GM06990 (cell line): ENCODE data around the gene FTO.
"Not testable (repeated sequence)": the region's sequence is repeated elsewhere in the genome, so short reads cannot be mapped to it uniquely, and the experiment has no call there.

Experiments used
- DNase-seq: peaks from one replicate; pipeline ENCODE4 v3.0.0-alpha.2; 2011; ENCODE audit not compliant: insufficient read length; ENCODE audit errors: extremely low read depth
- H3K27me3 ChIP-seq: replicated peaks from 2 replicates; pipeline ENCODE4 v1.6.0; 2011; ENCODE audit warnings: low read length; ENCODE audit not compliant: control insufficient read depth, insufficient read depth
- H3K36me3 ChIP-seq: 2 replicates; pipeline ENCODE4 v1.5.1; 2011; ENCODE audit warnings: low read length; ENCODE audit not compliant: control insufficient read depth, insufficient read depth
- H3K4me3 ChIP-seq: replicated peaks from 2 replicates; pipeline ENCODE4 v1.5.1; 2011; ENCODE audit warnings: low read depth, mild to moderate bottlenecking, control low read depth, low read length
- TF ChIP-seq, protein P1 (sequence below): IDR thresholded peaks from 2 replicates; pipeline ENCODE4 v1.5.1; 2011; ENCODE audit warnings: low read length, control low read depth, mild to moderate bottlenecking, inconsistent platforms; ENCODE audit not compliant: insufficient read depth, poor library complexity, severe bottlenecking

The FTO gene

DNA sequence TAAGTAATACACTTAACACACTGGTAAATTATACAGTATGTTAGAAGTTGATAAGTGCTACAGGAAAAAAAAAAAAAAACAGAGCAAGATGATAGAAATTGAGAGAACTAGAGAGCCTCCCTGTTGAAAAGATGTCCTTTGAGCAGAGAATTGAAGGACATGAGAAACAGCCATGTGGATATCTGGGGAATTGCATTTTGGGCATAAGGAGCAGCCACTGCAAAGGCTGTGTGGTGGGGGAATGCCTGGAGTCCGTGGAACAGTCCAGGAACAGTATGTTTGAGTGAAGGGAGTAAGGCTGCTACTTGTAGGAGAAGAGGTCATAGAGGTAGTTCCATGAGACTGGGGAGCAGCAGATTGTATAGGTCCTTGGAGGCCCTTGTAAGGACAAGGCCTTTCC lies 178.4 kb downstream of the FTO start:
- DNase-seq, result no peak
- Histone ChIP-seq H3K27me3 (no peaks in the 10 kb centered on the region), H3K4me3 (no peak overlapping the region), H3K36me3 (peaks cover 3% of the 10 kb centered on the region)
- TF ChIP-seq, protein P1, sequence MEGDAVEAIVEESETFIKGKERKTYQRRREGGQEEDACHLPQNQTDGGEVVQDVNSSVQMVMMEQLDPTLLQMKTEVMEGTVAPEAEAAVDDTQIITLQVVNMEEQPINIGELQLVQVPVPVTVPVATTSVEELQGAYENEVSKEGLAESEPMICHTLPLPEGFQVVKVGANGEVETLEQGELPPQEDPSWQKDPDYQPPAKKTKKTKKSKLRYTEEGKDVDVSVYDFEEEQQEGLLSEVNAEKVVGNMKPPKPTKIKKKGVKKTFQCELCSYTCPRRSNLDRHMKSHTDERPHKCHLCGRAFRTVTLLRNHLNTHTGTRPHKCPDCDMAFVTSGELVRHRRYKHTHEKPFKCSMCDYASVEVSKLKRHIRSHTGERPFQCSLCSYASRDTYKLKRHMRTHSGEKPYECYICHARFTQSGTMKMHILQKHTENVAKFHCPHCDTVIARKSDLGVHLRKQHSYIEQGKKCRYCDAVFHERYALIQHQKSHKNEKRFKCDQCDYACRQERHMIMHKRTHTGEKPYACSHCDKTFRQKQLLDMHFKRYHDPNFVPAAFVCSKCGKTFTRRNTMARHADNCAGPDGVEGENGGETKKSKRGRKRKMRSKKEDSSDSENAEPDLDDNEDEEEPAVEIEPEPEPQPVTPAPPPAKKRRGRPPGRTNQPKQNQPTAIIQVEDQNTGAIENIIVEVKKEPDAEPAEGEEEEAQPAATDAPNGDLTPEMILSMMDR, result no peak

DNA sequence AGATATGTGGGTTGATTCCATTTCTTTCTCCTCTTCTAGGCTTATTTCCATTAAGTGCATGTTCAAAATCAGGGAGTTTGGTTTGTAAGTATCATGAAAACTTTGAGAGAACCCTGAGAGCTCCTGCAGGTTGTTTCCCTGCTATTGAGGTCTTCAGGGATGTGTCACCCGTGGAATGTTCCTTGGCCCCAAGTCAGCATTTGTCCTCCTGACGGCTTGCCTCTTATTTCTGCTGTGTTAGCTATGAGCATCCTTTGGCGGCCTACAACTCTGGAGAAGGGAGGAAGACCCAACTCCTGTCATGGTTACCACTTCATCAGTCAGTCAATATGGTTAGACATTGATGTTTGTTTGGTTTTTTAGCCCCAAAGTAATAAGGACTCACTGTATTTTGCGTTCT lies 180.8 kb downstream of the FTO start:
- Histone ChIP-seq H3K4me3 (no peak overlapping the region), H3K27me3 (no peaks in the 10 kb centered on the region), H3K36me3 (peaks cover 3% of the 10 kb centered on the region)
- TF ChIP-seq, protein P1, result no peak
- no peak for DNase-seq

DNA sequence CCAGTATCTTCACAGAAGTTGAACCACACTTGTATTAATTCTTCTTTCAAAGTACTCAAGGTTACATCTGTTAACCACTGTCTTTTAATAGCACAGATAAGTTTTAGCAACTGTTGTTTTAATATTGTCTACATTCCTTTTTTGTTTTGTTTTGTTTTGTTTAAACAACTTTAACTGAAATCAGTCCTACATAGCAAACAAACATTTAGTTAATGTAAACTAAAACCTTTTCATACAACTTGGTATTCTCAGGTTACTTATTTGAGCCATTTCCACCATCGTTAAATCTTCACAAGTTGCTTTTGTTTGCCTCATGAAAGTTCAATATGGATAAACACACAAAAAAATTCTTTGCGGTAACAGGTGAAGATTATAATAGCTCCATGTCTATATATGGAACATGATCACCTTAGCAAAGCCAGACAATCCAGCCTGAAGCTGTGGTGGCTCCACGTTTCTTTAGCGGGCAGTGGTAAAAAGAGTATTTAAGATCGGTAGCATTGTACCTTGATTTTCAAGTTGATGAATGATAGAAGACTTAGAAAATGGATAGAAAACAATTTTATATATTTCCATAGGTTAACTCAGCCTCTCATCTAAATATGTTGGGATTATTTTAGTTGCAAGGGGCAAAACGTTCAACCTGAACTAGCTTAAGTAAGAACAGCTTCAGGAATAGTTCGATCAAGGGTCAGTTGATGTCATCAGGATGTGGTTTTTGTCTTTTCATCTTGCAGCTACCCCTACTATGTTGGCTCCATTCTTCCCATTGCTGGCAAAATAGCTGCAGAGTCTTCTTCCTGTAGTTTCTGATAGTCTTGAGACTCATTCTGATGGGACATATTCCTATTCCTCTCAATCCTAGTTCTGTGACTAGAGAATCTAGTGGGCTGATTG lies 182.8 kb downstream of the FTO start:
- Histone ChIP-seq H3K36me3 (no peaks in the 10 kb centered on the region; the same call in 1 of the 2 replicates), H3K4me3 (no peak overlapping the region), H3K27me3 (no peaks in the 10 kb centered on the region)
- TF ChIP-seq, protein P1, result no peak
- DNase-seq, result no peak

DNA sequence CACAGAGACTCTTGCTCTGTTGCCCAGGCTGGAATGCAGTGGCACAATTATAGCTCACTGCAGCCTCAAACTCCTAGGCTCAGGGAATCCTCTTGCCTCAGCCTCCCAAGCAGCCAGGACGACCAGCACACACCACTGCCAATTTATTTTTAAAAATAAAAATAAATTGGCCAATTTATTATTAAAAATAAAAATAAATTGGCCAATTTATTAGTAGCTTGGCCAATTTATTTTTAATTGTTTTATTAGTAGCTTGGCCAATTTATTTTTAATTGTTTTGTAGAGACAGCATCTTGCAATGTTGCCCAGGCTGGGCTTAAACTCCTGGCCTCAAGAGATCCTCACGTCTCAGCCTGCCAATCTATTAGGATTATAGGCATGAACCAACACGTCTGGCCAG lies 184.3 kb downstream of the FTO start:
- DNase-seq, result no peak
- no peak overlapping the region for H3K4me3 ChIP-seq
- no peaks in the 10 kb centered on the region; the same call in 1 of the 2 replicates for H3K36me3 ChIP-seq
- TF ChIP-seq, protein P1, result no peak
- H3K27me3 ChIP-seq, result no peaks in the 10 kb centered on the region

DNA sequence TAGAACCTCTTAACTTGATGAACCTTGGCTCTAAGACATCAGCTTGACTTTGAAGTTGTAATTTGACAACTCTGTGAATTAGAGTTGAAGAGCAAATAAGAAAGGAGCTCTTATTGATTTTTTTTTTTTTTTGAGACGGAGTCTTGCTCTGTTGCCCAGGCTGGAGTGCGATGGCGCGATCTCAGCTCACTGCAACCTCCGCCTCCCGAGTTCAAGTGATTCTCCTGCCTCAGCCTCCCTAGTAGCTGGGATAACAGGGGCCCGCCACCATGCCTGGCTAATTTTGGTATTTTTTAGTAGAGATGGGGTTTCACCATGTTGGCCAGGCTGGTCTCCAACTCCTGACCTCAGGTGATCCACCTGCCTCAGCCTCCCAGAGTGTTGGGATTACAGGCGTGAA lies 186.9 kb downstream of the FTO start:
- DNase-seq, H3K36me3 ChIP-seq, H3K27me3 ChIP-seq, H3K4me3 ChIP-seq: not testable (repeated sequence)

DNA sequence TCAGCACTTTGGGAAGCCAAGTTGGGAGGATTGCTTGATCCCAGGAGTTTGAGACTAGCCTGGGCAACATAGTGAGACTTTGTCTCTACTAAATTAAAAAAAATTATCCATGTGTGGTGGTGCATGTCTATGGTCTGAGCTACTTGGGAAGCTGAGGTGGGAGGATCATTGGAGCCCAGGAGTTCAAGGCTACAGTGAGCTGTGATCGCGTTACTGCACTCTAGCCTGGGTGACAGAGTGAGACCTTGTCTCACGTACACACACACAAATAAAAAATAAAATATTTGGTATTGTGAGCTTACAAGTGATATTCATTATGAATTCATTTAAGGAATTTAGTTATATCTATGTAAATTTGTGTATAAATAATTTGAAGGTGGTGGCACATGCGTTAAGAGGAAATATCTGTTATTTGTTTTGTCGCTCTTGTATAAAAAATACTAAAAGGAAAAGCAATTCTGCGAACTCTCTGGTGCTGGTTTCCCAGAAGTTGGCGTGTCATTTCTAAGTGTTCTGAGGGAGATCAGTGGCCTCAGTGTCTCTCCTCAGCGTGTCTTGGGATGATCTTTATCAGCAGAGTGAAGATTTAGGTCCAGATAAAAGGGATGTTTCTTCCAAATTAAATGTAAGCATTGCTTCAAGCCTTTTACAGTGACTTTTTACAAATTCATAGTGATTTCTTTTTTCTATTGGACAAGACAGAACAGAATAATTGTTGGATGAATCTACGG lies 187.6 kb downstream of the FTO start:
- no peak overlapping the region for H3K4me3 ChIP-seq
- no peak for DNase-seq
- H3K27me3 ChIP-seq, result no peaks in the 10 kb centered on the region
- H3K36me3 ChIP-seq, result no peaks in the 10 kb centered on the region; the same call in 1 of the 2 replicates
- TF ChIP-seq, protein P1, result no peak
